ENCODE results near the gene FOXP1. TPM values are rescaled to one million over a fixed set of nuclear protein-coding genes. Genes with fewer than 3 reads are reported as not detected.

FOXP1 gene
- total RNA-seq, 4 donors from 2014 or later: 49.8 to 157 (median 71.9) TPM

DNA sequence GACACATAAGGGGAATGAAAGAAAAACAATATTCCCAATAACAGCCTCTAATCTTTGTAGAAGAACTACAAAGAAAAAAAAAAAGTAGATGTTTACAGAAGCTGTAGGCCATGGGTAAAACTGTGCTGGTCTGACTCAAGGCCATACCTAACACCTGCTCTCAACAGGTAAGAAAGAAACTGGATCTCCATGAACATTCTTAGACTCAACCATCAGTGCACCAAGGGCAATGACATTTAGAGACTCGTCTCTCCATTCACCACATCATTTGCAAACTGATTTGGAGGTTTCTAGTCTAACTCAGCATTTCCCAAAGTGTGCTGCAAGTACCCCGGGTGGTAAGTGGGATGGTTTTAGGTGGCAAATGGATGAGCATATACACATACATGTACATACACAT is 164.2 kb downstream of the FOXP1 start:
- no peaks in the 10 kb centered on the region for H3K27me3 ChIP-seq
- H3K9me3 ChIP-seq: no peaks in the 10 kb centered on the region
- H3K4me1 ChIP-seq: peaks cover 26% of the 10 kb centered on the region
- H3K27ac ChIP-seq: no peak overlapping the region
- TF ChIP-seq EP300 (IDR thresholded peaks at IDR 0.05): no peak
- H3K4me3 ChIP-seq: no peak overlapping the region
- WGBS: 94% methylated on average over 2 of the region's 2 CpGs
- no peak for DNase-seq (ENCODE audit: low spot score in 2 of 2)
- H3K36me3 ChIP-seq: no peaks in the 10 kb centered on the region

DNA sequence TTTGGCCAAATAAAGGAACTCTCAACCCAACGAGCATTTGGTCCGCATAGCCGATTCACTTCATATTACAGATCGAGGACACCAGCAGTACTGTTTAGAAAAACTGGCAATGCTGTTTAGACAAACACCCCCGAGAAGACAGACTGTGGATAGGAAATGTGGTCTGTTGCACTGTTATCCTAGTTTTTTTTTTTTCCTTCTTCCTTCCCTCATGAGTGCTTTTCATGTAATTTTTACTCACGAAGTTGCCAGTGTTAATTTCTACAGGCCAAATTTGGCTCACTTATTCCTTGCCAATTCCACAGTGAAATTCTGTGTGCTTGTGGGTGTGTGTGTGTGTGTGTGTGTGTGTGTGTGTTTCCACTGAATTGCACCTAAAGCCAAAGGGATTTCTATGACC is 165.7 kb downstream of the FOXP1 start:
- Histone ChIP-seq H3K4me1 (peaks cover 17% of the 10 kb centered on the region), H3K27me3 (no peaks in the 10 kb centered on the region), H3K9me3 (no peaks in the 10 kb centered on the region), H3K4me3 (no peak overlapping the region), H3K27ac (no peak overlapping the region), H3K36me3 (no peaks in the 10 kb centered on the region)
- TF ChIP-seq EP300 (IDR thresholded peaks at IDR 0.05) (no peak), POLR2A (IDR thresholded peaks at IDR 0.05) (no peak), POLR2AphosphoS5 (IDR thresholded peaks at IDR 0.05) (no peak)
- TF ChIP-seq, protein P1, sequence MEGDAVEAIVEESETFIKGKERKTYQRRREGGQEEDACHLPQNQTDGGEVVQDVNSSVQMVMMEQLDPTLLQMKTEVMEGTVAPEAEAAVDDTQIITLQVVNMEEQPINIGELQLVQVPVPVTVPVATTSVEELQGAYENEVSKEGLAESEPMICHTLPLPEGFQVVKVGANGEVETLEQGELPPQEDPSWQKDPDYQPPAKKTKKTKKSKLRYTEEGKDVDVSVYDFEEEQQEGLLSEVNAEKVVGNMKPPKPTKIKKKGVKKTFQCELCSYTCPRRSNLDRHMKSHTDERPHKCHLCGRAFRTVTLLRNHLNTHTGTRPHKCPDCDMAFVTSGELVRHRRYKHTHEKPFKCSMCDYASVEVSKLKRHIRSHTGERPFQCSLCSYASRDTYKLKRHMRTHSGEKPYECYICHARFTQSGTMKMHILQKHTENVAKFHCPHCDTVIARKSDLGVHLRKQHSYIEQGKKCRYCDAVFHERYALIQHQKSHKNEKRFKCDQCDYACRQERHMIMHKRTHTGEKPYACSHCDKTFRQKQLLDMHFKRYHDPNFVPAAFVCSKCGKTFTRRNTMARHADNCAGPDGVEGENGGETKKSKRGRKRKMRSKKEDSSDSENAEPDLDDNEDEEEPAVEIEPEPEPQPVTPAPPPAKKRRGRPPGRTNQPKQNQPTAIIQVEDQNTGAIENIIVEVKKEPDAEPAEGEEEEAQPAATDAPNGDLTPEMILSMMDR (IDR thresholded peaks at IDR 0.05): no peak
- no peak for DNase-seq (ENCODE audit: low spot score in 2 of 2)
- 57% methylated on average over 6 of the region's 6 CpGs for WGBS

DNA sequence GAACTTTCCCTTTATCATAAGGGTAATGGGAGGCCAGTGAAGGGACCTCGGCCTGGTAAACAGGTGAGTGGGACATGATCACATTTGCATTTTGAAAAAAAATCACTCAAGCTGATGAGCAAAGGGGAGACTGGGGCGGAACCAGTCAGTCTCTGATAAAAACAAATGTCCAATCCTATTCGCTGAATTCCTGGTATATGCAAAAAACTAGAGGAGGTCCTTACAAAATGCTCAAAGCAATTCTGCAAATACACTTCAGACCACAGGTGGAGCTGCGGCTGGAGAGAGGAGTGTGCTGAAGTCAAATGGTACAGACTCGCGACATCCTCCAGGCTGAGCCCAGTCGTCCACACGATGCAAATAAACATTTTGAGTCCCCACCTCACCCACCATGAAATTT is 166.7 kb downstream of the FOXP1 start:
- no peak for DNase-seq (ENCODE audit: low spot score in 2 of 2)

DNA sequence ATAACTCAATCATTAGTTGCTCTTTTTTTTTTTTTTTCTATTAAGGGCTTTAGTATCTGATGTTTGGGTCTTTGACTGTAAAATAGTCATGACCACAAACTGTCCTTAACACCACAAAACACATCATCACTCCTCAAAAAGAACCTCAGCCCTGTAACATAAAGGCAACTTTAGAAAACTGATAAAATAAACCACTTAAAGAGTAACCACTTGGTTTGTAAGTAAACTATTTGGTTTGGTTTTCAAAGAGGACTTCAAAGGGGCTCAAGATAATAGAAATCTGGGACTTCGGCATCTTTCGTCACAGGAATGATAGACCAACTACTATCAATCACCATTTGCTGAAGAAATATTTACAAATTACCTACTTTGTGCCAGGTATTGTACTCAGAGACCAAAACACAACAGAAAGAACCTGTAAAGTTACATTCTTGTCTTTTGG is 167.8 kb downstream of the FOXP1 start:
- H3K27ac ChIP-seq: no peak overlapping the region
- 74% methylated on average over 2 of the region's 2 CpGs for WGBS
- no peaks in the 10 kb centered on the region for H3K9me3 ChIP-seq
- no peaks in the 10 kb centered on the region for H3K36me3 ChIP-seq
- no peaks in the 10 kb centered on the region for H3K27me3 ChIP-seq
- no peak overlapping the region for H3K4me3 ChIP-seq
- TF ChIP-seq, protein P1 (IDR thresholded peaks at IDR 0.05): no peak
- TF ChIP-seq EP300 (IDR thresholded peaks at IDR 0.05): no peak
- no peak for TF ChIP-seq POLR2AphosphoS5 (IDR thresholded peaks at IDR 0.05)
- no peak for TF ChIP-seq POLR2A (IDR thresholded peaks at IDR 0.05)
- H3K4me1 ChIP-seq: peaks cover 12% of the 10 kb centered on the region
- DNase-seq (ENCODE audit: low spot score in 2 of 2): no peak

More for the DNA sequence above, 166.7 kb downstream of the FOXP1 start:
- TF ChIP-seq EP300 (IDR thresholded peaks at IDR 0.05): no peak
- no peak for TF ChIP-seq POLR2A (IDR thresholded peaks at IDR 0.05)
- TF ChIP-seq POLR2AphosphoS5 (IDR thresholded peaks at IDR 0.05): no peak
- TF ChIP-seq, protein P1 (IDR thresholded peaks at IDR 0.05): no peak
- Histone ChIP-seq H3K27me3 (no peaks in the 10 kb centered on the region), H3K4me3 (no peak overlapping the region), H3K36me3 (no peaks in the 10 kb centered on the region), H3K9me3 (no peaks in the 10 kb centered on the region), H3K4me1 (peaks cover 12% of the 10 kb centered on the region), H3K27ac (no peak overlapping the region)
- WGBS: 90% methylated on average over 8 of the region's 8 CpGs

DNA sequence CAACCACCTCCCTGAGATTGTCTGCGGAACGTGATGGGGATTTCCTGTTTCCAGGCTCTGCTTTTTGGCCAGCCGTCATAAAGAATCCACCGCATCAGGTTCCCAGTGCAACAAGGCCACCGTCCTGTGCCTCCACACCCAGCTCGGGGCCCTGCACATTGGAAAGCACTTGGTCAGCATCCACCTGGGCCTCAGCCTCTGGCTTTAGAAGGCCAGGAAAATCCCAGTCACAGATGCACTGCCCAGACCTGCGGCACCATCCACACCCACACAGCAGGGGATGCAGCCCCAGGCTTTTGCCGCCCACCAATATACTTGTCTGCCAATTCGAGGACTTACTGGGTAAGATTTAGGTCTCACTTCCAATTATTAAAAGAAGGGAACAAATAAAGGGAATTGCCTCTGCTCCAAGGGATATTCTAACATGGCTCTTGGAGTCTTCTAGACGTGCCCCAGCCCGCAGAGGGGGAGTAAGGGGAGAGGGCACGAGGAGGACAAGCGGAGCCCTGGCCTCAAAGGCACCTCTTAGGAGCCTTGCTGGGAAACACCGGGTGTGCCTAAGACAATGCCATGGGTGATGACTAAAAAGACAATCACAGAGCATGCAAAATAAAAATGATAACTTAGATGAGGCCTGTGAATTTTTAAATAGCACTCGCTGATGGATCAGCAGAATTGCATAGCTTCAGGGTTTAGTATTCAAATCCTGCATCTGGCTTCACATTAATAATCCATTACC is 169.2 kb downstream of the FOXP1 start:
- WGBS: 55% methylated on average over 13 of the region's 15 CpGs
- TF ChIP-seq, protein P1 (IDR thresholded peaks at IDR 0.05): no peak
- TF ChIP-seq POLR2AphosphoS5 (IDR thresholded peaks at IDR 0.05): no peak
- TF ChIP-seq EP300 (IDR thresholded peaks at IDR 0.05): no peak
- no peak for TF ChIP-seq POLR2A (IDR thresholded peaks at IDR 0.05)
- Histone ChIP-seq H3K36me3 (no peaks in the 10 kb centered on the region), H3K27ac (no peak overlapping the region), H3K4me3 (no peak overlapping the region), H3K4me1 (peaks cover 12% of the 10 kb centered on the region), H3K9me3 (no peaks in the 10 kb centered on the region), H3K27me3 (no peaks in the 10 kb centered on the region)
- DNase-seq (ENCODE audit: low spot score in 2 of 2): no peak
